Measurements from ENCODE around the gene PLAGL1. TPM values are rescaled to one million over a fixed set of nuclear protein-coding genes. Genes with fewer than 3 reads are reported as not detected.
A peak's percentile ranks its signal among the peaks of the same experiment; 100 is the strongest.
"Not testable (repeated sequence)": the region's sequence is repeated elsewhere in the genome, so short reads cannot be mapped to it uniquely, and the experiment has no call there.

Gene PLAGL1
- total RNA-seq (10 to 100 TPM; 17.8 to 18.8 TPM), polyA plus RNA-seq (2.3 TPM)

- H3K9me3 Mint-ChIP-seq, result peaks cover 0 to 2% (median 0%) of the 10 kb centered on the region in 5 donors
- peaks cover 0 to 15% (median 8%) of the 10 kb centered on the region in 3 donors for H3K4me1 Mint-ChIP-seq
- POLR2A ChIA-PET, result interaction anchor here (1.3 kb wide), 1 partner anchor 56 kb away, joined by 3 read pairs; no protein-coding TSS in a partner anchor
- H3K36me3 Mint-ChIP-seq, result no peaks in the 10 kb centered on the region
- H3K9me3 ChIP-seq (ENCODE audit: low read length), result no peaks in the 10 kb centered on the region
- CTCF ChIA-PET, result interaction anchor here (1.0 to 1.9 kb wide), 2 partner anchors 64 to 433 kb away, joined by 4 to 6 read pairs; no protein-coding TSS in a partner anchor
- H3K27me3 Mint-ChIP-seq, result peaks cover 17 to 29% of the 10 kb centered on the region in 2 donors
- peaks cover 3% of the 10 kb centered on the region for H3K27me3 ChIP-seq (ENCODE audit: insufficient read depth, low read length, poor library complexity, severe bottlenecking)
- DNase-seq, result peak in 3 of 5 donors; percentile 9 to 47 (median 10)
- H3K4me3 Mint-ChIP-seq, result peak within 1 kb of the TSS; percentile 58 to 70 (median 65)
- H3K27ac Mint-ChIP-seq, result no peak within 1 kb of the TSS
- H3K27ac ChIP-seq (ENCODE audit: low read depth, low read length), result peak within 1 kb of the TSS; percentile 47
- no peak within 1 kb of the TSS for H3K4me3 ChIP-seq (ENCODE audit: low read length)
- H3K4me1 ChIP-seq (ENCODE audit: insufficient read depth, low read length), result peaks cover under 1% of the 10 kb centered on the region
- H3K36me3 ChIP-seq (ENCODE audit: insufficient read depth, low read length), result no peaks in the 10 kb centered on the region
These were observed at the start of gene PLAGL1 for GRCh38 chr6:144008120-144008811. PLAGL1 (minus strand) TSS chr6:144008259; CDS start chr6:143948136, 60,123 bp downstream.

DNA sequence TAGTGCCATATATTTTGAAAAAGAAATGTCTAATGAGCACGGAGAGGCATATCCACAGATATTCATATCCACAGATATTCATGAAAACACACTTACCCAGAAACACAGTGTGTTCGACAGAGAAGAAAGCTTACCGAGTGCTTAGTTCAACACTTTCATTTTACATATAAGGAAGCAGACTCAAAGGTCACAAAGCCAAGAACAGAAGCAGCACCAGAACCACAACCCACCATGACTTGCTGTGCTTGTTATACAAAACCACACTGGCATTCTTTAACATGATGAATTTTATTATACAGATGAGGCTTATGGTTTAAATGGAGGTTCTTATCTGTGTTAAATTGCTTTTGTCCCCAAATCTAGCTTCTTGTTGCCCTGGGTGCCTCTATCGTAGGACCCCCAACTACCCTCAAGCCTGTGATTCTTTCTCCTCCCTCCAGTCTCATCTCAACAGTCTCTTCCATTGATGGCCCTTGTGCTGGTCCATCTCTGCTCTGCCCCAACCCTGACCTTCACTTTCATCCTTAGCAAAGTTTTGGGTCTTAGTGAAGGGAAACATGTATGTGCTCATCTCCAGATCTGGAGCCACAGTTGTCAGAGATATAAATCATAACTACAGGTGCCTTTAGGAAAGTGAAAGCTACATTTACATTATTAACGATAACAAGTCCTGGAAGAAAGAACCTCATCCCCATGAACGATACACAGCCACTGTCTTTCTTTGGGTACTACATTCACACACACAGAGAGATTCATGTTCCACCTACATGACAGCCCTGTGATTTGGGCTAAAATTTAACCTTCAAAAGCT lies 47.3 kb upstream of the PLAGL1 start:
- peak in 4 of 5 donors; percentile 16 to 78 (median 65) for DNase-seq
- no peaks in the 10 kb centered on the region for H3K27me3 Mint-ChIP-seq

GRCh38 chr6:144053601-144054000 lies 45.5 kb upstream of the PLAGL1 start:
- H3K27ac Mint-ChIP-seq, result peak overlapping the region in 5 of 8 donors; percentile 43 to 96 (median 63)
- H3K4me1 Mint-ChIP-seq, result peaks cover 29 to 42% (median 40%) of the 10 kb centered on the region in 3 donors

More for the DNA sequence above, 47.3 kb upstream of the PLAGL1 start:
- POLR2A ChIA-PET, result interaction anchor here (0.6 to 2.6 kb wide), 6 partner anchors 9 to 219 kb away, joined by 4 to 45 read pairs (median 5); partner anchors contain the start of gene SF3B5
- Mint-ChIP-seq H3K9me3 (no peaks in the 10 kb centered on the region), H3K4me3 (peak overlapping the region; percentile 63 to 94 (median 88)), H3K4me1 (peaks cover 29 to 42% (median 40%) of the 10 kb centered on the region in 3 donors), H3K36me3 (peaks cover 0 to 1% (median 0%) of the 10 kb centered on the region in 3 donors), H3K27ac (peak overlapping the region; percentile 75 to 99 (median 96))
- Histone ChIP-seq H3K27me3 (ENCODE audit: insufficient read depth, low read length, poor library complexity, severe bottlenecking) (no peaks in the 10 kb centered on the region), H3K9me3 (ENCODE audit: low read length) (no peaks in the 10 kb centered on the region), H3K4me1 (ENCODE audit: insufficient read depth, low read length) (peaks cover 14% of the 10 kb centered on the region), H3K27ac (ENCODE audit: low read depth, low read length) (peak overlapping the region; percentile 40), H3K4me3 (ENCODE audit: low read length) (peak overlapping the region; percentile 62), H3K36me3 (ENCODE audit: insufficient read depth, low read length) (no peaks in the 10 kb centered on the region)
- CTCF ChIA-PET, result interaction anchor here (0.5 to 1.9 kb wide), 4 partner anchors 8 to 480 kb away, joined by 3 to 15 read pairs (median 4); no protein-coding TSS in a partner anchor

GRCh38 chr6:144052488-144052887 lies 44.4 kb upstream of the PLAGL1 start:
- Mint-ChIP-seq H3K4me1 (peaks cover 29 to 42% (median 40%) of the 10 kb centered on the region in 3 donors), H3K4me3 (no peak overlapping the region), H3K9me3 (peaks cover 0 to 7% (median 0%) of the 10 kb centered on the region in 5 donors), H3K27me3 (peaks cover 0 to 2% of the 10 kb centered on the region in 2 donors), H3K27ac (no peak overlapping the region), H3K36me3 (peaks cover 0 to 16% (median 1%) of the 10 kb centered on the region in 3 donors)
- Histone ChIP-seq H3K4me3 (ENCODE audit: low read length) (no peak overlapping the region), H3K27ac (ENCODE audit: low read depth, low read length) (no peak overlapping the region), H3K4me1 (ENCODE audit: insufficient read depth, low read length) (peaks cover 14% of the 10 kb centered on the region), H3K9me3 (ENCODE audit: low read length) (no peaks in the 10 kb centered on the region), H3K36me3 (ENCODE audit: insufficient read depth, low read length) (no peaks in the 10 kb centered on the region), H3K27me3 (ENCODE audit: insufficient read depth, low read length, poor library complexity, severe bottlenecking) (no peaks in the 10 kb centered on the region)
- POLR2A ChIA-PET, result no interaction called here
- CTCF ChIA-PET, result no interaction called here
- no peak for DNase-seq

More at GRCh38 chr6:144053601-144054000, 45.5 kb upstream of the PLAGL1 start:
- Histone ChIP-seq H3K27ac (ENCODE audit: low read depth, low read length) (no peak overlapping the region), H3K9me3 (ENCODE audit: low read length) (no peaks in the 10 kb centered on the region), H3K36me3 (ENCODE audit: insufficient read depth, low read length) (no peaks in the 10 kb centered on the region), H3K4me3 (ENCODE audit: low read length) (no peak overlapping the region), H3K4me1 (ENCODE audit: insufficient read depth, low read length) (peaks cover 14% of the 10 kb centered on the region), H3K27me3 (ENCODE audit: insufficient read depth, low read length, poor library complexity, severe bottlenecking) (no peaks in the 10 kb centered on the region)
- Mint-ChIP-seq H3K36me3 (peaks cover 0 to 16% (median 1%) of the 10 kb centered on the region in 3 donors), H3K27me3 (peaks cover 0 to 2% of the 10 kb centered on the region in 2 donors), H3K9me3 (peaks cover 0 to 1% (median 0%) of the 10 kb centered on the region in 5 donors), H3K4me3 (peak overlapping the region in 1 of 7 donors; percentile 5)
- POLR2A ChIA-PET, result interaction anchor here (2.6 kb wide), 1 partner anchor 11 kb away, joined by 45 read pairs; no protein-coding TSS in a partner anchor
- no peak for DNase-seq
- CTCF ChIA-PET, result interaction anchor here (0.6 kb wide), 1 partner anchor 31 kb away, joined by 3 read pairs; no protein-coding TSS in a partner anchor

GRCh38 chr6:144049386-144049785 lies 41.3 kb upstream of the PLAGL1 start:
- peaks cover 0 to 16% (median 1%) of the 10 kb centered on the region in 3 donors for H3K36me3 Mint-ChIP-seq
- peaks cover 11 to 20% (median 19%) of the 10 kb centered on the region in 3 donors for H3K4me1 Mint-ChIP-seq
- ChIA-PET CTCF (no interaction called here), POLR2A (no interaction called here)
- no peak overlapping the region for H3K27ac Mint-ChIP-seq
- H3K27ac ChIP-seq (ENCODE audit: low read depth, low read length), result no peak overlapping the region
- no peaks in the 10 kb centered on the region for H3K36me3 ChIP-seq (ENCODE audit: insufficient read depth, low read length)
- H3K27me3 ChIP-seq (ENCODE audit: insufficient read depth, low read length, poor library complexity, severe bottlenecking), result no peaks in the 10 kb centered on the region
- H3K4me1 ChIP-seq (ENCODE audit: insufficient read depth, low read length), result peaks cover 1% of the 10 kb centered on the region
- H3K9me3 Mint-ChIP-seq, result peaks cover 0 to 8% (median 0%) of the 10 kb centered on the region in 5 donors
- no peak for DNase-seq
- no peaks in the 10 kb centered on the region for H3K9me3 ChIP-seq (ENCODE audit: low read length)
- H3K4me3 Mint-ChIP-seq, result no peak overlapping the region
- no peak overlapping the region for H3K4me3 ChIP-seq (ENCODE audit: low read length)
- peaks cover 0 to 2% of the 10 kb centered on the region in 2 donors for H3K27me3 Mint-ChIP-seq

DNA sequence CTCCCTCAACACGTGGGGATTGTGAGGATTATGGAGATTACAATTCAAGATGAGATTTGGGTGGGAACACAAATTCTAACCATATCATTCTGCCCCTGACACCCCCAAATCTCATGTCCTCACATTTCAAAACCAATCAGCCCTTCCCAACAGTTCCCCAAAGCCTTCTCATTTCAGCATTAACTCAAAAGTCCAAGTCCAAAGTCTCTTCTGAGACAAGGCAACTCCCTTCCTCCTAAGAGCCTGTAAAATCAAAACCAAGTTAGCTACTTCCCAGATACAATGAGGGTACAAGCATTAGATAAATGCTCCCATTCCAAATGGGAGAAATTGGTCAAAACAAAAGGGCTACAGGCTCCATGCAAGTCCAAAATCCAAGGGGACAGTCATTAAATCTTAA lies 39.6 kb upstream of the PLAGL1 start:
- CTCF ChIA-PET, result no interaction called here
- H3K36me3 ChIP-seq (ENCODE audit: insufficient read depth, low read length), result no peaks in the 10 kb centered on the region
- H3K4me3 Mint-ChIP-seq, result peak overlapping the region in 1 of 7 donors; percentile 1

GRCh38 chr6:144046672-144047071 lies 38.6 kb upstream of the PLAGL1 start:
- H3K9me3 ChIP-seq (ENCODE audit: low read length); H3K4me1 ChIP-seq (ENCODE audit: insufficient read depth, low read length); H3K27me3 Mint-ChIP-seq; H3K4me3 ChIP-seq (ENCODE audit: low read length); CTCF ChIA-PET; H3K4me1 Mint-ChIP-seq; H3K27ac ChIP-seq (ENCODE audit: low read depth, low read length); H3K9me3 Mint-ChIP-seq; H3K36me3 ChIP-seq (ENCODE audit: insufficient read depth, low read length); H3K27me3 ChIP-seq (ENCODE audit: insufficient read depth, low read length, poor library complexity, severe bottlenecking): not testable (repeated sequence)
- peak in 1 of 5 donors; percentile 6 for DNase-seq
- POLR2A ChIA-PET, result interaction anchor here (1.5 kb wide), 1 partner anchor 9 kb away, joined by 4 read pairs; no protein-coding TSS in a partner anchor
- Mint-ChIP-seq H3K36me3 (peaks cover 0 to 20% (median 1%) of the 10 kb centered on the region in 3 donors), H3K27ac (peak overlapping the region in 1 of 8 donors; percentile 32), H3K4me3 (peak overlapping the region in 1 of 7 donors; percentile 8)

More for the DNA sequence above, 39.6 kb upstream of the PLAGL1 start:
- H3K27ac ChIP-seq (ENCODE audit: low read depth, low read length), result no peak overlapping the region
- no peak for DNase-seq
- Mint-ChIP-seq H3K36me3 (peaks cover 0 to 20% (median 1%) of the 10 kb centered on the region in 3 donors), H3K27ac (no peak overlapping the region), H3K27me3 (peaks cover 0 to 2% of the 10 kb centered on the region in 2 donors), H3K4me1 (peaks cover 0 to 8% (median 5%) of the 10 kb centered on the region in 3 donors), H3K9me3 (peaks cover 0 to 8% (median 0%) of the 10 kb centered on the region in 5 donors)
- no peak overlapping the region for H3K4me3 ChIP-seq (ENCODE audit: low read length)
- POLR2A ChIA-PET, result no interaction called here
- H3K27me3 ChIP-seq (ENCODE audit: insufficient read depth, low read length, poor library complexity, severe bottlenecking), result no peaks in the 10 kb centered on the region
- no peaks in the 10 kb centered on the region for H3K9me3 ChIP-seq (ENCODE audit: low read length)
- H3K4me1 ChIP-seq (ENCODE audit: insufficient read depth, low read length), result no peaks in the 10 kb centered on the region
